Measurements from ENCODE around the gene NECTIN4.
A peak's percentile ranks its signal among the peaks of the same experiment; 100 is the strongest.

Gene NECTIN4

GRCh38 chr1:161089938-161090337, 580 bp upstream of the NECTIN4 start:
- no peak overlapping the region for H3K4me3 ChIP-seq (ENCODE audit: low read length)
- no peak for TF ChIP-seq CTCF (conservative IDR thresholded peaks at IDR 0.05; ENCODE audit: low read length)
- no peak for DNase-seq (ENCODE audit: low read depth)

- peak; percentile 36 for DNase-seq (ENCODE audit: low read depth)
- no peak for TF ChIP-seq CTCF (conservative IDR thresholded peaks at IDR 0.05; ENCODE audit: low read length)
- H3K4me3 ChIP-seq (ENCODE audit: low read length): no peak overlapping the region
Observed at GRCh38 chr1:161088587-161089110, 709 bp downstream of the NECTIN4 start.

- TF ChIP-seq CTCF (conservative IDR thresholded peaks at IDR 0.05; ENCODE audit: low read length): no peak
- no peak for DNase-seq (ENCODE audit: low read depth)
- H3K4me3 ChIP-seq (ENCODE audit: low read length): no peak overlapping the region
Observed at GRCh38 chr1:161086457-161086856, 2.9 kb downstream of the NECTIN4 start.

- no peak for DNase-seq (ENCODE audit: low read depth)
- H3K4me3 ChIP-seq (ENCODE audit: low read length): no peak overlapping the region
- no peak for TF ChIP-seq CTCF (conservative IDR thresholded peaks at IDR 0.05; ENCODE audit: low read length)
Observed at GRCh38 chr1:161085165-161085564, 4.2 kb downstream of the NECTIN4 start.

- no peak overlapping the region for H3K4me3 ChIP-seq (ENCODE audit: low read length)
- DNase-seq (ENCODE audit: low read depth): no peak
- no peak for TF ChIP-seq CTCF (conservative IDR thresholded peaks at IDR 0.05; ENCODE audit: low read length)
Observed at GRCh38 chr1:161084597-161084988, 4.8 kb downstream of the NECTIN4 start.

GRCh38 chr1:161083748-161084596, 5.4 kb downstream of the NECTIN4 start:
- peak; percentile 35 for DNase-seq (ENCODE audit: low read depth)
- no peak for TF ChIP-seq CTCF (conservative IDR thresholded peaks at IDR 0.05; ENCODE audit: low read length)
- H3K4me3 ChIP-seq (ENCODE audit: low read length): no peak overlapping the region
